Nephron (organoid): ENCODE results near the gene CHCHD6.

Experiments
- H3K27ac Mint-ChIP-seq, 3 experiments: 2 replicates each; pipeline ENCODE4 v1.8.0; 2020; ENCODE audit warnings: mixed read lengths in 3 of 3, mild to moderate bottlenecking in 2 of 3, moderate library complexity in 1 of 3
- H3K27me3 Mint-ChIP-seq: 2 replicates; pipeline ENCODE4 v1.8.0; 2021; ENCODE audit warnings: low read depth, mild to moderate bottlenecking, moderate library complexity, mixed read lengths
- H3K36me3 Mint-ChIP-seq: 2 replicates; pipeline ENCODE4 v1.8.0; 2020; ENCODE audit warnings: low read depth, mixed read lengths
- H3K4me1 Mint-ChIP-seq: 2 replicates; pipeline ENCODE4 v1.8.0; 2020; ENCODE audit warnings: mixed read lengths
- H3K4me3 Mint-ChIP-seq, 3 experiments: 2 replicates each; pipeline ENCODE4 v1.8.0; 2020; ENCODE audit warnings: mild to moderate bottlenecking in 3 of 3, mixed read lengths in 3 of 3, moderate library complexity in 2 of 3
- H3K9me3 Mint-ChIP-seq: 2 replicates; pipeline ENCODE4 v1.8.0; 2020; ENCODE audit warnings: mixed read lengths
- TF ChIP-seq, protein P1 (sequence below), 3 experiments: fragments of 200-600 bp; sonication (generic); IDR thresholded peaks; one replicate each; pipeline ENCODE4 v1.5.0; 2021; ENCODE audit warnings: antibody characterized with exemption in 3 of 3; ENCODE audit not compliant: unreplicated experiment in 3 of 3

The CHCHD6 gene

DNA sequence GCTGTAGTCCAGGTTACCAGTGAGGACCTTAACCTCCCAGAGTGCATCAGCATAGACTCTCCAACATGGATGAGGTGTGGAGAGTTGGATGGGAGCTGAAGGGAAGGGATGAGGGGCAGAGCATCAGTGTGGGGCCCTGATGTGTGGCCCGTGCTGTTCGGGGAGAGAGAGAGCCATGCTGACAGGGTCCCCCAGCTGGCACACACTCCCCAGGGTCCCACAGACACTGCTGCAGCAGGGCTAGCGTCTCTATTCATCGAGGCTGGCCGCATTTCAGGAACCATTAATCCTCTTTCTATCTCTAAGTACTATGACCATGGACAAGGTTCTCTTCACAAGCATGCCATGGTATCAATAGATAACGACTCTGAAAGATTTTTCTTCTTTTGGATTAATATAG, 192.9 kb downstream of the CHCHD6 start:
- H3K27ac Mint-ChIP-seq: no peak overlapping the region
- H3K4me1 Mint-ChIP-seq: peaks cover 18% of the 10 kb centered on the region
- H3K9me3 Mint-ChIP-seq: no peaks in the 10 kb centered on the region
- TF ChIP-seq, protein P1, sequence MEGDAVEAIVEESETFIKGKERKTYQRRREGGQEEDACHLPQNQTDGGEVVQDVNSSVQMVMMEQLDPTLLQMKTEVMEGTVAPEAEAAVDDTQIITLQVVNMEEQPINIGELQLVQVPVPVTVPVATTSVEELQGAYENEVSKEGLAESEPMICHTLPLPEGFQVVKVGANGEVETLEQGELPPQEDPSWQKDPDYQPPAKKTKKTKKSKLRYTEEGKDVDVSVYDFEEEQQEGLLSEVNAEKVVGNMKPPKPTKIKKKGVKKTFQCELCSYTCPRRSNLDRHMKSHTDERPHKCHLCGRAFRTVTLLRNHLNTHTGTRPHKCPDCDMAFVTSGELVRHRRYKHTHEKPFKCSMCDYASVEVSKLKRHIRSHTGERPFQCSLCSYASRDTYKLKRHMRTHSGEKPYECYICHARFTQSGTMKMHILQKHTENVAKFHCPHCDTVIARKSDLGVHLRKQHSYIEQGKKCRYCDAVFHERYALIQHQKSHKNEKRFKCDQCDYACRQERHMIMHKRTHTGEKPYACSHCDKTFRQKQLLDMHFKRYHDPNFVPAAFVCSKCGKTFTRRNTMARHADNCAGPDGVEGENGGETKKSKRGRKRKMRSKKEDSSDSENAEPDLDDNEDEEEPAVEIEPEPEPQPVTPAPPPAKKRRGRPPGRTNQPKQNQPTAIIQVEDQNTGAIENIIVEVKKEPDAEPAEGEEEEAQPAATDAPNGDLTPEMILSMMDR (IDR thresholded peaks at IDR 0.05; ENCODE audit: unreplicated experiment in 3 of 3): no peak
- no peak overlapping the region for H3K4me3 Mint-ChIP-seq
- no peaks in the 10 kb centered on the region for H3K27me3 Mint-ChIP-seq
- no peaks in the 10 kb centered on the region for H3K36me3 Mint-ChIP-seq

DNA sequence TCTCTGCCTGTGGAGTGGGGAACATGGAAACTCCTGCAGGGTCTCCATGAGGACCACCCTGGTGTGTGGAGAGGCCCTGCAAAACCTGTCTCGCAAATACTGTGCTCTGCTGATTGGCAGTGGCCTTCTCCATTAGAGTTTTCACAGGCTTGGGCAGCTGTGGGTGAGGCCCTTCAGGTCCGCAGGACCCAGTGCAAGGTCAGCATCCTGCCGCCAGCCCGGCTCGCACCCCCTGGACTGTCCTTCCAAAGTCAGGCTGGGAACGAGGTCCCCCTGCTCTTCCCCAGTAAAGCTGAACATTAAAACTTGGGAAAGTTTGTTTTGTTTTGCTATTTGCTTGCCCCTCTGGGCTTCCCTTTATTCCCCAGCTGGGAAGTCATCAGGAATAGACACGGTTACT, 193.9 kb downstream of the CHCHD6 start:
- H3K27me3 Mint-ChIP-seq: no peaks in the 10 kb centered on the region

DNA sequence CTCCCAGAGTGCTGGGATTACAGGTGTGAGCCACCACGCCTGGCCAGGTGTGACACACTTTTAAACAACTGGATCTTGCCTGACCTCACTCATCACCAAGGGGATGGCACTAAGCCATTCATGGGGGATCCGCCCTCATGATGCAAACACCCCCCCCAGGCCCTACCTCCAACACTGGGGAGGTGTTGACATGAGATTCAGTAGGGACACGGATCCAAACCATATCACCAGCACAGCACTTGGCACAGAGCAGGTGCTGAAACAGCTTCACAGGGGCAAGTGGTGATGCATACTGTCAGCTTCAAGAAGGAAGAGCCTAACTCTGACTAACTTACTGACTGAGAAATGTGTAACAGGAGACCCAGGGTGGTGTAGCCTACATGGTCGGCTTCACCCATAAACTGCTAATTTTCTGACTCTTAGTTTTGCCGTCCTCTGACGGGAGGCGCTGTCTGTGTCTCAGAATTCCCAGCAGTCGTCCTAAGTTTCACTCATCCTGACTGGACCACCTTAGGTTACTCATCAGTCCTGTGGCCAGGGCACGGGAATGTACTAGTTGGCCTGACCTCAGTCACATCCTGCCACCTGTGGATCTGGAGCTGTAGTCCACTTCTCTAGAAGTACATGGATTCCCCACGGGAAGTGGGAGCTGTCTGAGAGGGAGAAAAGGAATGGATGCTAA, 197.0 kb downstream of the CHCHD6 start:
- Mint-ChIP-seq H3K27me3 (no peaks in the 10 kb centered on the region), H3K4me3 (no peak overlapping the region), H3K36me3 (no peaks in the 10 kb centered on the region), H3K4me1 (peaks cover 6% of the 10 kb centered on the region), H3K9me3 (no peaks in the 10 kb centered on the region), H3K27ac (no peak overlapping the region)
- TF ChIP-seq, protein P1 (IDR thresholded peaks at IDR 0.05; ENCODE audit: unreplicated experiment in 3 of 3): no peak

More for the DNA sequence above, 193.9 kb downstream of the CHCHD6 start:
- no peak overlapping the region for H3K27ac Mint-ChIP-seq
- H3K4me1 Mint-ChIP-seq: peaks cover 18% of the 10 kb centered on the region
- H3K4me3 Mint-ChIP-seq: no peak overlapping the region
- no peaks in the 10 kb centered on the region for H3K36me3 Mint-ChIP-seq
- no peaks in the 10 kb centered on the region for H3K9me3 Mint-ChIP-seq
- TF ChIP-seq, protein P1 (IDR thresholded peaks at IDR 0.05; ENCODE audit: unreplicated experiment in 3 of 3): no peak

DNA sequence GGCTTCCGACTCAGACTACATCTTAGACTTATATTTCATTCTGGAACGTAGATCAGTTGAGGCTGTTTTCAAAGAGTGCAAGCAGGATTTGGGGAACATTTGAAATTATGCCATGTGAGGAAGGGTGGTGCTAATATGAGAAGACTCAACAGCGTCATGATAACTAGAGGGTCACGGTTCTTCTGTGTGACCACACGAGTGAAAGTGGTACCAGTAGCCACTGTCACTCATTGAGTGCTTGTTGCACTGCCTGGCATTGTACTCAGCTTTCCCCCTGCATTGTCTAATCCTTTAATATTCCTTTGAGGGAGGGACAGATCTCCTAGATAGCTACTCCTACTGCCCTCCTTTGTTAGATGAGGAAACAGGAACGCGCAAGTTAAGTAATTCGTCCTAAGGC, 197.6 kb downstream of the CHCHD6 start:
- H3K4me3 Mint-ChIP-seq: no peak overlapping the region
- no peaks in the 10 kb centered on the region for H3K4me1 Mint-ChIP-seq
- no peaks in the 10 kb centered on the region for H3K36me3 Mint-ChIP-seq
- H3K9me3 Mint-ChIP-seq: no peaks in the 10 kb centered on the region
- no peaks in the 10 kb centered on the region for H3K27me3 Mint-ChIP-seq
- H3K27ac Mint-ChIP-seq: no peak overlapping the region
- TF ChIP-seq, protein P1 (IDR thresholded peaks at IDR 0.05; ENCODE audit: unreplicated experiment in 3 of 3): no peak

DNA sequence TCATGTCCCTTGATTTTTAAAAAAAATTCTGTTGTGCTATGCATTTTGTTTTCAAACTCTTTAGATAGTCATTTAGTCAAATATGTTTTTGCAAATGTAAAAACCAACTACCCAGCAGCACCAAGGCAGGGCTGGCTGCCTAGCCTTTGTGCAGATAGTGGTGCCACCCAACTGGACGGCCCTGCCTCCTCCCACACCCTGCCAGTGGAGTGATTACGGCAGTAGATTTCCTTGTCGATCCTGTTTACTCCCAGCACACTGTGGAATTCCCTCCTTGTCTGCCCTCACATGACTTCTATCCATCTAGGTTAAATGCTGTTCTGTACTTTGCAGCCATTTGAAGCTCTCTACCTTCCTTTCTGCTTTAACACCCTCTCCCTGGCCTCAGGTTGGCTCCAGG, 199.5 kb downstream of the CHCHD6 start:
- Mint-ChIP-seq H3K4me3 (no peak overlapping the region), H3K36me3 (no peaks in the 10 kb centered on the region), H3K27me3 (no peaks in the 10 kb centered on the region), H3K4me1 (no peaks in the 10 kb centered on the region), H3K9me3 (no peaks in the 10 kb centered on the region), H3K27ac (no peak overlapping the region)
- TF ChIP-seq, protein P1 (IDR thresholded peaks at IDR 0.05; ENCODE audit: unreplicated experiment in 3 of 3): no peak

DNA sequence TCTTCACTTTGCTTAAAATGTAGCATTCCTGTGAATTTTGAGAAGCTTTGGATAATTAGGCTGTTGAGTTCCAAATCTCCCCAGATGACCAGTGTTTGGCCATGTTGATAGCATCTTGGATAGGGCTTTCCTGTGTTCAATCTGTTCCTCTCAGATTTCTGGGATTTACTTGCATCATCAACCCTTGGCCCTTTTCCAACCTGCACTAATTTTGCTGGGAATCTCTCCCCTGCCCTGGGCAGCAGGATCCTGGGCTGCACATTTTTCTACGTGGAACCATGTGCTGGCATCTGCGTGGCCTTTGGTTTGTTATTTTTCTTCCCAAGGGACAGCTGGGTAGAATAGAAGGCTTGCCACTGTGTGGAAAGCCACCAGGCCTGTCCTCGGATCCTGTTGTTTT, 203.5 kb downstream of the CHCHD6 start:
- H3K4me1 Mint-ChIP-seq: peaks cover 13% of the 10 kb centered on the region
- H3K27ac Mint-ChIP-seq: no peak overlapping the region
- no peaks in the 10 kb centered on the region for H3K9me3 Mint-ChIP-seq
- no peak overlapping the region for H3K4me3 Mint-ChIP-seq
- TF ChIP-seq, protein P1 (IDR thresholded peaks at IDR 0.05; ENCODE audit: unreplicated experiment in 3 of 3): no peak
- no peaks in the 10 kb centered on the region for H3K36me3 Mint-ChIP-seq
- peaks cover 6% of the 10 kb centered on the region for H3K27me3 Mint-ChIP-seq
